Breast epithelium (tissue), 4 donors: ENCODE measurements around the gene ABTB2. TPM values are rescaled to one million over a fixed set of nuclear protein-coding genes. Genes with fewer than 3 reads are reported as not detected.

ENCODE experiments used
- DNase-seq, 2 donors: peaks; one replicate each; pipeline ENCODE4 v3.0.0-alpha.2; 2019; ENCODE audit warnings: low spot score in 2 of 2
- H3K27ac ChIP-seq, 2 donors: fragments of 200-600 bp; sonication (generic) in 1 of 2; one replicate each; pipeline ENCODE4 v1.5.1; 2016 to 2019; ENCODE audit warnings: mild to moderate bottlenecking in 1 of 2
- H3K27me3 ChIP-seq, 2 donors: fragments of 200-600 bp; sonication (generic) in 1 of 2; one replicate each; pipeline versions ENCODE4 v1.5.1 to v1.6.0; 2017 to 2019; ENCODE audit warnings: control low read depth in 1 of 2, mild to moderate bottlenecking in 1 of 2
- H3K36me3 ChIP-seq: fragments of 200-600 bp; one replicate; pipeline ENCODE4 v1.5.1; 2019
- H3K4me1 ChIP-seq, 2 donors: fragments of 200-600 bp; sonication (generic); one replicate each; pipeline ENCODE4 v1.5.1; 2016 to 2019; ENCODE audit warnings: control low read depth in 1 of 2
- H3K4me3 ChIP-seq, 3 donors: fragments of 200-600 bp; sonication (generic); 1 replicate in 2 of 3; 2 replicates in 1 of 3; pipeline ENCODE4 v1.5.1; 2016 to 2019; ENCODE audit warnings: mild to moderate bottlenecking in 3 of 3, moderate library complexity in 2 of 3
- H3K9me3 ChIP-seq, 2 donors: fragments of 200-600 bp; sonication (generic) in 1 of 2; one replicate each; pipeline ENCODE4 v1.5.1; 2016 to 2019; ENCODE audit warnings: control low read depth in 1 of 2
- CTCF ChIP-seq, 3 donors: fragments of 450-650 bp; IDR thresholded peaks; one replicate each; pipeline ENCODE4 v1.5.1; 2016 to 2017; ENCODE audit warnings: antibody characterized with exemption in 3 of 3, mild to moderate bottlenecking in 3 of 3, moderate library complexity in 3 of 3
- POLR2A ChIP-seq: fragments of 450-650 bp; IDR thresholded peaks from one replicate; pipeline ENCODE4 v1.6.1; 2016; ENCODE audit warnings: antibody characterized with exemption, mild to moderate bottlenecking, moderate library complexity
- POLR2AphosphoS5 ChIP-seq, 3 donors: sonication (generic); formaldehyde crosslinking; IDR thresholded peaks; one replicate each; pipeline ENCODE4 v1.6.1; 2017; ENCODE audit warnings: antibody characterized with exemption in 3 of 3
- intact Hi-C: fragments of 100-400 bp; cut with DNase I; formaldehyde crosslinking; loops from one replicate; pipeline ENCODE4 v1.15.1; 2023; ENCODE audit warnings: low total_unique reads
- total RNA-seq, 3 donors: library from RNA; depleted of rRNA; stranded (reverse); fragments of >200 nt; gene quantifications; one replicate each; pipeline ENCODE4 v1.1.0, GENCODE V29; 2016

ABTB2 gene
- total RNA-seq, 3 donors from 2014 or later, result 1.3 to 5.6 (median 1.9) TPM

- no peak for DNase-seq
- Histone ChIP-seq H3K27me3 (no peaks in the 10 kb centered on the region), H3K4me1 (no peaks in the 10 kb centered on the region), H3K4me3 (no peak overlapping the region), H3K27ac (no peak overlapping the region), H3K9me3 (no peaks in the 10 kb centered on the region), H3K36me3 (no peaks in the 10 kb centered on the region)
- intact Hi-C loops, result no loop called here
- TF ChIP-seq CTCF (IDR thresholded peaks at IDR 0.05) (no peak), POLR2A (no peak), POLR2AphosphoS5 (IDR thresholded peaks at IDR 0.05) (no peak)
Observed at GRCh38 chr11:34333787-34334186, 24.0 kb downstream of the ABTB2 start.

- no peaks in the 10 kb centered on the region for H3K36me3 ChIP-seq
- DNase-seq, result no peak
- intact Hi-C loops, result no loop called here
- no peak overlapping the region for H3K27ac ChIP-seq
- H3K9me3 ChIP-seq, result no peaks in the 10 kb centered on the region
- TF ChIP-seq POLR2A (no peak), POLR2AphosphoS5 (IDR thresholded peaks at IDR 0.05) (no peak), CTCF (IDR thresholded peaks at IDR 0.05) (no peak)
- no peak overlapping the region for H3K4me3 ChIP-seq
- no peaks in the 10 kb centered on the region for H3K27me3 ChIP-seq
- no peaks in the 10 kb centered on the region for H3K4me1 ChIP-seq
Observed at GRCh38 chr11:34332524-34332923, 25.3 kb downstream of the ABTB2 start.

GRCh38 chr11:34331736-34332135 is 26.1 kb downstream of the ABTB2 start:
- H3K9me3 ChIP-seq, result no peaks in the 10 kb centered on the region
- no peak overlapping the region for H3K4me3 ChIP-seq
- H3K36me3 ChIP-seq, result no peaks in the 10 kb centered on the region
- no peak overlapping the region for H3K27ac ChIP-seq
- intact Hi-C loops, result no loop called here
- H3K27me3 ChIP-seq, result no peaks in the 10 kb centered on the region
- no peak for TF ChIP-seq POLR2A
- TF ChIP-seq CTCF (IDR thresholded peaks at IDR 0.05), result no peak
- no peak for TF ChIP-seq POLR2AphosphoS5 (IDR thresholded peaks at IDR 0.05)
- DNase-seq, result no peak
- H3K4me1 ChIP-seq, result no peaks in the 10 kb centered on the region

GRCh38 chr11:34331329-34331728 is 26.5 kb downstream of the ABTB2 start:
- Histone ChIP-seq H3K36me3 (no peaks in the 10 kb centered on the region), H3K9me3 (no peaks in the 10 kb centered on the region), H3K4me1 (no peaks in the 10 kb centered on the region), H3K27ac (no peak overlapping the region), H3K4me3 (no peak overlapping the region), H3K27me3 (no peaks in the 10 kb centered on the region)
- no peak for DNase-seq
- no peak for TF ChIP-seq POLR2AphosphoS5 (IDR thresholded peaks at IDR 0.05)
- TF ChIP-seq CTCF (IDR thresholded peaks at IDR 0.05), result no peak
- TF ChIP-seq POLR2A, result no peak
- intact Hi-C loops, result no loop called here

- H3K4me1 ChIP-seq, result no peaks in the 10 kb centered on the region
- intact Hi-C loops, result no loop called here
- H3K4me3 ChIP-seq, result no peak overlapping the region
- no peak overlapping the region for H3K27ac ChIP-seq
- H3K9me3 ChIP-seq, result no peaks in the 10 kb centered on the region
- TF ChIP-seq POLR2A (no peak), POLR2AphosphoS5 (IDR thresholded peaks at IDR 0.05) (no peak), CTCF (IDR thresholded peaks at IDR 0.05) (no peak)
- no peak for DNase-seq
- H3K27me3 ChIP-seq, result no peaks in the 10 kb centered on the region
- no peaks in the 10 kb centered on the region for H3K36me3 ChIP-seq
Observed at GRCh38 chr11:34330653-34331052, 27.2 kb downstream of the ABTB2 start.
